HCT116 (cell line): ENCODE measurements around the gene PINK1. TPM values are rescaled to one million over a fixed set of nuclear protein-coding genes. Genes with fewer than 3 reads are reported as not detected.

Experiments
- ATAC-seq: fragments of 200-7000 bp; cut with Tn5 transposase; 2 replicates; pipeline ENCODE4 v1.9.1; 2020; ENCODE audit warnings: mild to moderate bottlenecking, moderate library complexity
- BruUV-seq: library from RNA; stranded (reverse); fragments of 400-500 nt; replicated peaks from 2 replicates; lab custom pipeline; 2021; lab: Mats Ljungman, UMichigan
- CTCF ChIA-PET: fragments of 300-600 bp; sonication (Branson Sonifier 250); formaldehyde crosslinking; loops from one replicate; lab custom pipeline; 2021; ENCODE audit warnings: antibody characterized with exemption; lab: Charles Lee
- POLR2A ChIA-PET: fragments of 300-600, 350-600 bp; sonication (Branson Sonifier 250); formaldehyde crosslinking; loops from one replicate; lab custom pipeline; 2021; ENCODE audit warnings: antibody characterized with exemption; lab: Charles Lee
- RAD21 ChIA-PET, 2 experiments: fragments of 300-600 bp; sonication (Branson Sonifier 250); formaldehyde crosslinking; loops; one replicate each; lab custom pipeline; 2023; ENCODE audit warnings: low total read pairs in 2 of 2; ENCODE audit not compliant: uncharacterized antibody in 2 of 2, unreplicated experiment in 2 of 2, low non-redundant PET in 1 of 2; lab: Charles Lee
- DNase-seq: peaks from one replicate; pipeline ENCODE4 v3.0.0-alpha.2; 2010; ENCODE audit warnings: low read depth, low spot score
- H2AFZ ChIP-seq: fragments of 200-600 bp; shearing (Covaris generic), sonication (generic); 2 replicates; pipeline ENCODE4 v1.6.1; 2017; ENCODE audit warnings: low read depth, mixed run types, mixed read lengths, antibody characterized with exemption, low read length; ENCODE audit not compliant: poor library complexity, severe bottlenecking
- H3K27ac ChIP-seq: 2 replicates; pipeline ENCODE4 v1.5.1; 2012; ENCODE audit warnings: low read depth, low read length
- H3K27me3 ChIP-seq: fragments of 200-600 bp; sonication (generic); 2 replicates; pipeline ENCODE4 v1.6.1; 2016; ENCODE audit warnings: mixed run types, low read length, mixed read lengths; ENCODE audit not compliant: insufficient read depth
- H3K36me3 ChIP-seq, 2 experiments: fragments of 200-500 bp in 1 of 2; fragments of 200-600 bp in 1 of 2; sonication (Bioruptor generic) in 1 of 2; sonication (generic) in 1 of 2; 2 replicates each; pipeline versions ENCODE4 v1.5.1 to v1.6.1; 2014 to 2016; ENCODE audit warnings: low read length in 2 of 2, inconsistent platforms in 1 of 2, mixed read lengths in 1 of 2, mixed run types in 1 of 2; ENCODE audit not compliant: insufficient read depth in 2 of 2, control insufficient read depth in 1 of 2
- H3K4me1 ChIP-seq, 2 experiments: fragments of 200-600 bp in 1 of 2; sonication (generic) in 1 of 2; 2 replicates each; pipeline versions ENCODE4 v1.5.1 to v1.6.1; 2012 to 2017; ENCODE audit warnings: low read length in 2 of 2, inconsistent platforms in 1 of 2, mild to moderate bottlenecking in 1 of 2, mixed read lengths in 1 of 2, mixed run types in 1 of 2, moderate library complexity in 1 of 2; ENCODE audit not compliant: insufficient read depth in 2 of 2, control insufficient read depth in 1 of 2
- H3K4me2 ChIP-seq: fragments of 200-600 bp; sonication (generic); 2 replicates; pipeline ENCODE4 v1.6.1; 2017; ENCODE audit warnings: mixed run types, low read length, mixed read lengths
- H3K4me3 ChIP-seq, 2 experiments: fragments of 200-600 bp in 1 of 2; sonication (generic) in 1 of 2; replicated peaks in 1 of 2; 2 replicates each; pipeline ENCODE4 v1.5.1; 2011 to 2016; ENCODE audit warnings: low read length in 2 of 2, control low read depth in 1 of 2, low read depth in 1 of 2, mild to moderate bottlenecking in 1 of 2, mixed read lengths in 1 of 2, mixed run types in 1 of 2
- H3K79me2 ChIP-seq: fragments of 200-600 bp; sonication (generic); 2 replicates; pipeline ENCODE4 v1.6.1; 2017; ENCODE audit warnings: mild to moderate bottlenecking, mixed run types, low read length, moderate library complexity, mixed read lengths; ENCODE audit not compliant: insufficient read depth
- H3K9ac ChIP-seq: fragments of 200-600 bp; sonication (generic); 2 replicates; pipeline ENCODE4 v1.6.1; 2016; ENCODE audit warnings: low read length, mixed read lengths
- H3K9me2 ChIP-seq: fragments of 200-600 bp; sonication (generic), shearing (Covaris generic); 2 replicates; pipeline ENCODE4 v1.6.1; 2017; ENCODE audit warnings: mixed run types, mild to moderate bottlenecking, moderate library complexity; ENCODE audit not compliant: insufficient read depth
- H3K9me3 ChIP-seq, 2 experiments: fragments of 200-500 bp in 1 of 2; fragments of 200-600 bp in 1 of 2; sonication (Bioruptor generic) in 1 of 2; sonication (generic) in 1 of 2; 2 replicates each; pipeline ENCODE4 v1.6.1; 2014 to 2017; ENCODE audit warnings: low read length in 2 of 2, mixed read lengths in 2 of 2, inconsistent platforms in 1 of 2, low read depth in 1 of 2, mild to moderate bottlenecking in 1 of 2, mixed run types in 1 of 2, moderate library complexity in 1 of 2; ENCODE audit not compliant: control insufficient read depth in 1 of 2, insufficient read depth in 1 of 2
- H4K20me1 ChIP-seq: fragments of 200-600 bp; sonication (generic), shearing (Covaris generic); 2 replicates; pipeline ENCODE4 v1.6.1; 2017; ENCODE audit warnings: mixed run types, mild to moderate bottlenecking, moderate library complexity; ENCODE audit not compliant: insufficient read depth
- CBX3 ChIP-seq: IDR thresholded peaks from 2 replicates; pipeline ENCODE4 v1.6.1; 2012; ENCODE audit warnings: low read depth
- EGR1 ChIP-seq: IDR thresholded peaks from 2 replicates; pipeline ENCODE4 v1.6.1; 2012; ENCODE audit warnings: low read depth
- ELF1 ChIP-seq: IDR thresholded peaks from 2 replicates; pipeline ENCODE4 v1.6.1; 2012; ENCODE audit warnings: low read depth, borderline replicate concordance
- TCF7L2 ChIP-seq: IDR thresholded peaks from 2 replicates; pipeline ENCODE4 v1.7.0; 2011; ENCODE audit warnings: borderline replicate concordance, inconsistent platforms; ENCODE audit not compliant: insufficient read depth, insufficient read length; ENCODE audit errors: extremely low read depth
- intact Hi-C: fragments of 100-400 bp; cut with micrococcal nuclease; formaldehyde crosslinking; loops from 2 replicates; pipeline ENCODE4 v1.10.0; 2022
- total RNA-seq: library from RNA; stranded (reverse); gene quantifications from one replicate; pipeline ENCODE4 v1.2.1, GENCODE V29; 2021; ENCODE audit not compliant: unreplicated experiment

Gene PINK1
- total RNA-seq, 1 experiment from 2014 or later: 29.4 TPM

DNA sequence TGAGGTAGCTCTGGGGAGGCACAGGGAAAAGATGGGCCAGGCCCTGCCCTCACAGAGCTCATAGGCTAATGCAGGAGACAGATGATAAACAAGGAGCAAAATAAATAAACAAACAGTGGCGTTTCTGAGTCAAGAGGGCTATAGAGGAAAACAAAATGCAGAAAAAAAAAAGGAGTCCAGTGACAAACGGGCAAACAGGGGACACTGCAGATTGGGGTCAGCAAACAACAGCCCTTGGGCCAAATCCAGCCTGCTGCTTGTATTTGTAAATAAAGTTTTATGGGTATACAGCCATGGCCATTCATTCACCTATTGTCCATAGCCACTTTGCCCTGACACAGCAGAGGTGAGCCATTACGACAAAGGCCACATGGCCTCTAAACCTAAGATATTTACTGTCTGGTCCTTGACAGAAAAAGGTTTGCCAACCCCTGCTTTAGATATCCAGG is 19.1 kb upstream of the PINK1 start:
- ChIA-PET POLR2A (interaction anchor here (1.0 to 1.3 kb wide), 2 partner anchors 20 to 39 kb away, joined by 5 read pairs; no protein-coding TSS in a partner anchor), CTCF (interaction anchor here (1.1 to 2.1 kb wide), 4 partner anchors 18 to 39 kb away, joined by 6 to 10 read pairs (median 6); partner anchors contain the start of gene CDA), RAD21 (interaction anchor here (1.6 kb wide), 2 partner anchors 20 to 39 kb away, joined by 4 to 6 read pairs; no protein-coding TSS in a partner anchor)
- no peaks in the 10 kb centered on the region for H3K9me3 ChIP-seq
- intact Hi-C loops: loop anchor here (5.0 kb wide), 1 partner anchor 37 kb away; no protein-coding TSS in a partner anchor
- TF ChIP-seq TCF7L2: no peak
- no peak for TF ChIP-seq ELF1
- peak; percentile 25; the same call in 1 of the 2 replicates for TF ChIP-seq EGR1
- TF ChIP-seq CBX3: peak; percentile 9
- no peaks in the 10 kb centered on the region for H3K9me2 ChIP-seq
- no TSS peak for BruUV-seq
- no peaks in the 10 kb centered on the region for H4K20me1 ChIP-seq
- no peaks in the 10 kb centered on the region for H3K27me3 ChIP-seq
- no peak overlapping the region for H2AFZ ChIP-seq
- DNase-seq (no peak), ATAC-seq (peak; percentile 6; the same call in 1 of the 2 replicates)
- peak overlapping the region; percentile 94 for H3K27ac ChIP-seq
- H3K79me2 ChIP-seq: no peaks in the 10 kb centered on the region
- no peaks in the 10 kb centered on the region; a peak in 1 of 4 replicates for H3K36me3 ChIP-seq
- H3K4me3 ChIP-seq: no peak overlapping the region
- H3K9ac ChIP-seq: peak overlapping the region; percentile 70
- peak overlapping the region; percentile 65 for H3K4me2 ChIP-seq
- peaks cover 34 to 45% of the 10 kb centered on the region in 2 experiments for H3K4me1 ChIP-seq

- Histone ChIP-seq H3K36me3 (no peaks in the 10 kb centered on the region; a peak in 1 of 4 replicates), H3K9me3 (no peaks in the 10 kb centered on the region), H3K27ac (no peak overlapping the region), H3K9me2 (no peaks in the 10 kb centered on the region), H3K4me2 (no peak overlapping the region), H3K4me1 (peaks cover 28 to 35% of the 10 kb centered on the region in 2 experiments), H3K4me3 (no peak overlapping the region), H4K20me1 (no peaks in the 10 kb centered on the region), H2AFZ (no peak overlapping the region), H3K9ac (no peak overlapping the region), H3K27me3 (no peaks in the 10 kb centered on the region), H3K79me2 (no peaks in the 10 kb centered on the region)
- no peak for TF ChIP-seq CBX3
- DNase-seq: no peak
- ChIA-PET POLR2A (no interaction called here), CTCF (no interaction called here), RAD21 (no interaction called here)
- no peak for ATAC-seq
- BruUV-seq: no TSS peak
- intact Hi-C loops: no loop called here
These were observed 17.1 kb upstream of the PINK1 start for GRCh38 chr1:20615946-20616846.
